ENCODE results near the gene CELF4.

DNA sequence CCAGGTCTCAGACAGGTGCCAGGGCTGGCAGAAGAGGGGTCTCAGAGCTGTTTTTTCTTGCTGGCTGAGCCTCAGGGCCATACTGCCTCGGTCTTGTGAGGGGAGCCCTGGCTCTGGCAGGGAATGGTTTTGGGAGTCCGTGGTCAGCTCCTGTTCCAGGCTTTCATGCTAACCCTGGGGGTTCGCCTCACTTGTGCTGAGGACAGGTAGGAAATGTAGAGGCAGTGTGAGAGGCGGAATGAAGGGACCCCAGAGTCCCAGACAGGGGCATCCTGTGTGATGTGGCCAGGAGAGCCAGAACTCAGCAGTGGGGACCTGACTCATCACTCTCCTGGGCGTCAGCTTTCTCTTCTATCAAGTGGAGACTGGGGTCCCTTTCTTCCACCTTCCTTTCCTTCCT lies 5.7 kb upstream of the CELF4 start:
- no peak for TF ChIP-seq EP300 (IDR thresholded peaks at IDR 0.05)
- TF ChIP-seq POLR2AphosphoS5 (IDR thresholded peaks at IDR 0.05) = no peak

Measured in upper lobe of left lung (tissue), 4 donors.